ACC112 (cell line): Measurements from ENCODE around the gene DDX20.

Source experiments
- H2AFZ ChIP-seq: fragments of 200-600 bp; sonication (generic); one replicate; pipeline ENCODE4 v1.6.0; 2017; ENCODE audit warnings: antibody characterized with exemption, low read length; ENCODE audit not compliant: unreplicated experiment
- H3K27ac ChIP-seq: fragments of 200-600 bp; sonication (generic); 2 replicates; pipeline ENCODE4 v1.5.1; 2014; ENCODE audit warnings: low read depth, mild to moderate bottlenecking, antibody characterized with exemption, low read length, moderate library complexity
- H3K27me3 ChIP-seq: fragments of 200-600 bp; sonication (generic); 2 replicates; pipeline ENCODE4 v1.6.1; 2014; ENCODE audit warnings: mild to moderate bottlenecking, antibody characterized with exemption, low read length, moderate library complexity, mixed read lengths; ENCODE audit not compliant: insufficient read depth
- H3K36me3 ChIP-seq: fragments of 200-600 bp; sonication (generic); 2 replicates; pipeline ENCODE4 v1.6.1; 2016; ENCODE audit warnings: mild to moderate bottlenecking, antibody characterized with exemption, low read length, moderate library complexity, mixed read lengths; ENCODE audit not compliant: insufficient read depth
- H3K4me1 ChIP-seq: fragments of 200-600 bp; sonication (generic); one replicate; pipeline ENCODE4 v1.6.1; 2016; ENCODE audit warnings: low read length, mixed read lengths; ENCODE audit not compliant: insufficient read depth, unreplicated experiment, control insufficient read depth
- H3K4me3 ChIP-seq: fragments of 200-600 bp; sonication (generic); 2 replicates; pipeline ENCODE4 v1.5.1; 2014; ENCODE audit warnings: mild to moderate bottlenecking, low read depth, low read length
- H3K79me2 ChIP-seq: fragments of 200-600 bp; sonication (generic); one replicate; pipeline ENCODE4 v1.6.0; 2016; ENCODE audit warnings: low read length; ENCODE audit not compliant: control insufficient read depth, unreplicated experiment, insufficient read depth

The DDX20 gene

GRCh38 chr1:111769517-111770146, 13.9 kb downstream of the DDX20 start:
- Histone ChIP-seq H3K27ac (no peak overlapping the region), H3K4me1 (no peaks in the 10 kb centered on the region), H3K4me3 (no peak overlapping the region), H3K36me3 (peaks cover 20% of the 10 kb centered on the region), H3K79me2 (no peaks in the 10 kb centered on the region), H2AFZ (no peak overlapping the region), H3K27me3 (no peaks in the 10 kb centered on the region)

GRCh38 chr1:111770916-111771315, 15.2 kb downstream of the DDX20 start:
- H3K4me3 ChIP-seq, result no peak overlapping the region
- no peaks in the 10 kb centered on the region for H3K79me2 ChIP-seq
- no peaks in the 10 kb centered on the region for H3K27me3 ChIP-seq
- H3K4me1 ChIP-seq, result no peaks in the 10 kb centered on the region
- H2AFZ ChIP-seq, result no peak overlapping the region
- no peak overlapping the region for H3K27ac ChIP-seq
- peaks cover 10% of the 10 kb centered on the region for H3K36me3 ChIP-seq

DNA sequence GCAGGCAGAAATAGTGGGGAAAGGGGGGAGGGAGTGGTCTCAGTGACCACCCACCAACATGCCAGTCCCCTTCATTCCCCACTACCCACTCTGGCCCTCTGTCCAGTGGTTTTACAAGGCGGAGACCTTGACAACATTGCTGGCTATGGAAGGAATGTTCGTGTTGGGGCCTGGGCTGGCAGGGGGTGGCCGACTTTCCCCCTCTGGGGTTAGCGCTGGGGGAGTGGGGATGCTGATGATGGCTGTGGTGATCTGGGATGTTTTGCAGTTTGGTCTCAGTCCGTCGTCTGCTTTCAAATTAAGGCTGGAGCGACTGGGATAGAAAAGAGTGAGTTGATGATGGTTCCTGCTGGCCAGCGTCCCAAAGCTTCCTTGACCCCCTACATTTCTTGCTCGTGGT, 20.3 kb downstream of the DDX20 start:
- Histone ChIP-seq H3K27me3 (peaks cover 3% of the 10 kb centered on the region; the same call in 1 of the 2 replicates), H3K79me2 (no peaks in the 10 kb centered on the region), H3K4me3 (no peak overlapping the region), H2AFZ (no peak overlapping the region), H3K36me3 (no peaks in the 10 kb centered on the region), H3K4me1 (no peaks in the 10 kb centered on the region), H3K27ac (no peak overlapping the region)

GRCh38 chr1:111776391-111776790, 20.7 kb downstream of the DDX20 start:
- H3K79me2 ChIP-seq, result no peaks in the 10 kb centered on the region
- no peaks in the 10 kb centered on the region for H3K36me3 ChIP-seq
- peaks cover 3% of the 10 kb centered on the region; the same call in 1 of the 2 replicates for H3K27me3 ChIP-seq
- H3K4me1 ChIP-seq, result no peaks in the 10 kb centered on the region
- H3K27ac ChIP-seq, result no peak overlapping the region
- H2AFZ ChIP-seq, result no peak overlapping the region
- H3K4me3 ChIP-seq, result no peak overlapping the region

DNA sequence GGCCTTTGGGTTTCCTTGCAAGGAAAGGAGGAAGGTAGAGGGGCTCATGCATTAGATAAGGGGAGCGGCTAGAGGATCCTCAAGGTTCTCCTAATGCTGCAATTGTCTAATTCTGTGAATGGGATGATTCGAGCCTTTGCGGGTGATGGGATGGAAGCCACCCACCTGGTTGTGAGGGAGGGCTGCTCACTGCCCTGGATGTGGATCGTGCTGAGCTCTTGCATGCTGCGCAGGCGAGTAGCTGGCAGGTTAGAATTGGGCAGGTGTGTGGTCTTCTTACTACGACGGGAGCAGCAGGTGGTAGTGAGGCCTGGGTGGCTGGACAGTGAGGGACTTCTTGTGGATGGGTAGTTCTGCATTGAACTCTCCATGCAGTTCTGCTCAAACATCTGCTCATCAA, 21.2 kb downstream of the DDX20 start:
- Histone ChIP-seq H3K36me3 (no peaks in the 10 kb centered on the region), H3K4me3 (no peak overlapping the region), H2AFZ (no peak overlapping the region), H3K27ac (no peak overlapping the region), H3K4me1 (no peaks in the 10 kb centered on the region), H3K27me3 (peaks cover 6% of the 10 kb centered on the region), H3K79me2 (no peaks in the 10 kb centered on the region)

DNA sequence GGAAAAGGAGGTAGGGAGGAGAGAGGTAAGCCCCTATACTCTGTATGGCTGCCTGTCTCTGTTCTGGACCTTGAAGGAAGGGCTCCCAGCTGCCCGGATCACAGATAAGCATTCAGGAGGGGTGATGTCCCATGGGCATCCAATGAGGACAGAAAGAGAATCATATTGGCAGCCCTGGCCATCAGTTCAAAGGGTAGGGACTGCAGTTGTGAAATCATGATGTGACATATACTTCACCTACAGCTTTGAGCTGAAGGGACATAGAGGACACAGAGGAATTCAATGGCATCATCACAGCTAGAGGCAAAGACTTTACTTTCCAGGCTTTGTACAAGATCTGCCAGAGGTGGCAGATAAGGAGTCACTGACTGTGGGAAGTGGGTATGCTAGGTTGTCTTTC, 21.6 kb downstream of the DDX20 start:
- Histone ChIP-seq H2AFZ (no peak overlapping the region), H3K4me1 (no peaks in the 10 kb centered on the region), H3K27ac (no peak overlapping the region), H3K36me3 (no peaks in the 10 kb centered on the region), H3K4me3 (no peak overlapping the region), H3K27me3 (peaks cover 10% of the 10 kb centered on the region), H3K79me2 (no peaks in the 10 kb centered on the region)

DNA sequence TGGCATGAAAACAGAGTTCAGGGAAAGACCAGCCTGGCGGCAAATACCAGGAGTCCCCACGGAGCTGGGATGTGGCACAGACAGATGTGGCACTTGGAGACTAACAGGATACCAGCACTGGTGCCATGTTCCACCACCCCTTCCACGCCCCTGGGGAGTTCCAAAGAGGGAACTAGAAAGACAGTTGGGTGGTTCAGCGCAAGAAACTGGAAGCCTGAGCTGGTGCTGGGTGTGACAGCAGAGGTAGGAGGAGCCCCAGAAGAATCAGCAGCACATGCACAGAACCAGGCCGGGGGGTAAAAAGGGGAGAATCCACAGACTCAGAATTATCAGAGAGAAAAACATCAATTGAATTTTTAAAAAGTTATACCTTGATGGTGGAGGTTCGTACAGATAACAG, 22.4 kb downstream of the DDX20 start:
- Histone ChIP-seq H3K27me3 (peaks cover 16% of the 10 kb centered on the region), H3K4me1 (no peaks in the 10 kb centered on the region), H3K79me2 (no peaks in the 10 kb centered on the region), H2AFZ (no peak overlapping the region), H3K36me3 (no peaks in the 10 kb centered on the region), H3K27ac (no peak overlapping the region), H3K4me3 (no peak overlapping the region)

- H3K79me2 ChIP-seq, result no peaks in the 10 kb centered on the region
- no peak overlapping the region for H2AFZ ChIP-seq
- H3K27me3 ChIP-seq, result peaks cover 20% of the 10 kb centered on the region
- no peaks in the 10 kb centered on the region for H3K36me3 ChIP-seq
- H3K4me3 ChIP-seq, result no peak overlapping the region
- no peaks in the 10 kb centered on the region for H3K4me1 ChIP-seq
- H3K27ac ChIP-seq, result no peak overlapping the region
These were observed 22.9 kb downstream of the DDX20 start for GRCh38 chr1:111778541-111779051.

- H3K36me3 ChIP-seq, result no peaks in the 10 kb centered on the region
- no peaks in the 10 kb centered on the region for H3K4me1 ChIP-seq
- no peak overlapping the region for H3K4me3 ChIP-seq
These were observed 23.8 kb downstream of the DDX20 start for GRCh38 chr1:111779546-111779945.

DNA sequence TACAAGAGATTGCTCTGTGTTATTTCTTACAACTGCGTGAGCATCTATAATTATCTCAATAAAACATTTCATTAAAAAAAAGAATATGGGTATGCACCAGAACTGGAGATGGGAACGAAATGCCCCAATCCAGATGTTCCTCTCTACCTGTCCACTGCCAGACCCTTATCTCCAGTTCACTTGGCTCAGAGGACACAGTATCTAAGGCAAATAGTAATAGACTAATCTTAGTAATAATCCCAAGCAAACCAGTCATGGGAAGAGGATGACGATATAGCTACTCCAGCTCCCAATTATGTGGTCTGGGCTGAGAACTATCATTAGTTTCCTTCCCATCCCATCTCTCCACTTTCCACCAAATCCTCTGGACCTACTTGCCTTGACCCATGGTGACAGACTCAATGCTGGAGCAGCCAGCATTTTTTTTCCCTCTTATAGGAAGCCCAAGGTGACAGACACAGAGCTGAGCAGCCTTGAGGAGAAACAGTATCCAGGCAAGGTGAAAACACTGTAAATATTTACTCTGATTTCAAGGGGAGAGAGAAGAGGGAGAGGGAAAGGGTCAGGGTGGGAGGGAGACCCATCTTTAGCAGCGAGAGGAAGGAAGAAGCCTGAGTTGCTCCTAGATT, 28.7 kb downstream of the DDX20 start:
- no peak overlapping the region for H3K27ac ChIP-seq
- peaks cover 56% of the 10 kb centered on the region for H3K27me3 ChIP-seq
- H3K36me3 ChIP-seq, result no peaks in the 10 kb centered on the region
- no peak overlapping the region for H2AFZ ChIP-seq
- H3K79me2 ChIP-seq, result no peaks in the 10 kb centered on the region
- H3K4me3 ChIP-seq, result no peak overlapping the region
- no peaks in the 10 kb centered on the region for H3K4me1 ChIP-seq

More at GRCh38 chr1:111779546-111779945, 23.8 kb downstream of the DDX20 start:
- peaks cover 21% of the 10 kb centered on the region for H3K27me3 ChIP-seq
- no peak overlapping the region for H3K27ac ChIP-seq
- H3K79me2 ChIP-seq, result no peaks in the 10 kb centered on the region
- no peak overlapping the region for H2AFZ ChIP-seq

GRCh38 chr1:111786669-111787207, 31.0 kb downstream of the DDX20 start:
- no peaks in the 10 kb centered on the region for H3K79me2 ChIP-seq
- H3K4me3 ChIP-seq, result no peak overlapping the region
- no peak overlapping the region for H3K27ac ChIP-seq
- no peaks in the 10 kb centered on the region for H3K36me3 ChIP-seq
- no peak overlapping the region for H2AFZ ChIP-seq
- H3K4me1 ChIP-seq, result no peaks in the 10 kb centered on the region
- peaks cover 78% of the 10 kb centered on the region for H3K27me3 ChIP-seq
